Brain pericyte (primary cell): Measurements from ENCODE around the gene COL12A1.
"Not testable (repeated sequence)": the region's sequence is repeated elsewhere in the genome, so short reads cannot be mapped to it uniquely, and the experiment has no call there.

Experiments used
- DNase-seq: peaks from one replicate; pipeline ENCODE4 v3.0.0-alpha.2; 2012; ENCODE audit warnings: low read depth, low spot score

The COL12A1 gene

DNA sequence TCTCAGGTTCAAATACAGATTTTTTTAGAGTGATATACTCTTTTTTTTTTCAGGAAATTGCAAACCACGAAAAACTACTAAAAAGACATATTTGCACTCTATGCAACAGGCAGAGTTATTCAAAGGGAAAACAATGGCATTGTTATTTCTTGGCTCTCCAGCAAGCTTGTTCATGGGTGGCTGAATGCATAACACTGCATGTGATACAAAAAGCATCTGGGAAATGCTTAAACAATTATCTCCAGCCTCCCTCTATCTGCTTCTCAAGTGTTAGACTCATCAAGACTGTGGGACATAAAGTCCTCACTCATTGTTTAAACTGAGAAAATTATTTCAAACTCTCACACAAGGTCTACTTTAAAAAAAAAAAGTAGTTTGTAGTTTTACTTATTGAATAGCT is 7.3 kb upstream of the COL12A1 start:
- DNase-seq = no peak

- DNase-seq = no peak
These were observed 6.2 kb upstream of the COL12A1 start for GRCh38 chr6:75211920-75212590.

GRCh38 chr6:75210885-75211739 is 5.3 kb upstream of the COL12A1 start:
- DNase-seq = no peak

DNA sequence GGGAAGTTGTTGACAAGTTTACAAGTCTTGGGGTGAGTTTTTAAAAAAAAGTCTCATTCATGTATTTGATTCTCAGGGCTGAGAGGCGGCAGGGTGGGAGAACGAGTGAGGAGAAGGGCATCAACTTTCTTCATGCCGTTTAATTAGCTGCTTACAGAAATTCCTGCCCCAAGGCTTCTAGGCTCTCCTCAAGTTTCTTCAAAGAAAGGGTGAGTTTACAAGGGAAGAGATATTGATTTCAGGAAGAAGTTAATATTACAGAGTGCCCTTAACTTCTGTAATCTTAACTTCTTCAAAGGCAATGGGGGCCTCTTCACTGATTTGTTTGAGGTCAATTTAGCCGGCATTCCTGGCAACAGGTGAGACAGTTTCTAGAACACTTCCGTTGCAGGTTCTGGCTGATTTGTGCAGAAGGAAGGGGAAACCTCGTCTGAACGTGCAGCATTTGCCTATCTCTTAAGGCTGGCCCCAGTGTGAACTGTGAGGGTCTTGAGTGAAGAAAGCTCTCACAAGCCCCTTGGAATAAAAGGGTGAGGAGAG is 3.4 kb upstream of the COL12A1 start:
- no peak for DNase-seq

DNA sequence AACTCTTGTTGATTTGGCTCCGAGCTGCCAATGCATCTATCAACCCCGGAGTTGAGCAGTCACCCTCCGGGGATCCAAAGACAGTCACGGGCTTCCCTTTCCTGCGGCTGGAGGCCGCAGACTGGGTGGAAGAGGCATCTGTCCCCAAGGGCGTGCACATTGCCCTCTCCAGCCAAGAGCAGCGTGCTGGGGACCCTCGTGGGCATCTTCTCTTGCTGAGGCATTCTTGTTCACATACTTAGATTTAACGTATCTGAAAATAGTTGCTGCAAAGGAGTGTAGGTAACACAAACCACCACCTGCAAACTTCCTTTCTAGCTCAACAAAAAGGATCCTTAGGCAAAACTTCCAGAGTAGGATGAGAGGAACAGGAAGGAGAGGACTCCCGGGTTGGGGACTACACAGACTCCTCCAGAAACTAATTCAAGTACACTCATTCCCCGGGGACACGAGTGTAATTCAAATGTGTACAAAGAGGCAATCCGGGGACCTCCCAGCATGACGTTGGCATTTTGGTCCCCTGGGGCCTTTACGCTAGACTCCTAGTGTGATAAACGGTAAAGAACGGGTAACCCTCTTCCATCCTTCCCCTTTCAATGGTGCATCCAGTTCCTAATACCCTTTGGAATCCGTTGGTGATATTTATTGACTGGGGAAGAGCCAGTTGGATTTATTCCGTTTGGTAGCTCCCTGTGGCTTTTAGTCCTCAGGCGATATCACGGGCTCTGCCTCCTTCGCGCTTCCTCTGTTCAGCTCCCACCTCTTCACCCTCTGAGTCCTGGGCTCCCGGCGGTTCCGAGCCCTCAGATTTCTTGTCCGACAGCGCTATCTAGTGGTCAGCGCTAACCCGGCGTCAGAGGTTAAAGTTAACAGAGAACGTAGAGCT is 2.7 kb upstream of the COL12A1 start:
- no peak for DNase-seq

DNA sequence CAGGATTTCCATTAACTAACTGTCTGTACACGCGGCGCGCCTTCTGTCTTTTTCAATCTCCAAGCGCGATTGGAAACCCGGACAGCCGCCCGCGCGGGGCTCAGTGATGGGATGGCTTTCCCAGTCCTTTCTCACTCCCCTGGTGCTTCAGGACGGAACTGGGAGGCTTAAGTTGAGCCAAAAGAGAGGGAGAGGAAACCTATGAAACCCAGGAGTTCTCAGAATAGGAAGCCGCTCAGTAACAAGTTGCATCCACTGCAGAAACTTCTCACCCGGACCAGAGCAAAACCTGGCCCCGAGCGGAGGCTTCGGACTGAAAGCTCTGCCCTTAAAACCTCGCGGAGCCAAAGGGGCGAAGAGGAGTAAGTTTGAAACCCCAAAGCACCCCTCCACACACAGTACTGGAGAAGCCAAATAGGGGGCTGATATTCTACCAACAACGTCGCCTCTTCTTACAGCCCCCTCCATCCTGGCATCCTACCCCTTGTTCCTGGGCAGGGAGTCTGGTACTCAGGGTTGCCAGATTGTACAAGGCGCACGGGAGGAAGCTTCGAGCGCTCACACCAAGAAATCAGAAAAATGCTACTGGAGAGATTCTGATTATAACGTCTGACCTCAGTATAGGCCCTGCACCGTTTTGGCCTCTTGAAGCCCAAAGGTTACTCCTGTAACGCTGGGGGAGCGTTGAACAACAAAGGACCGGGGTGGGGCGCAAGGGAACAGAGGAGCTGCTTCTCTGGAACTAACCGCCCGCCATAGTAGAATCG is 906 bp upstream of the COL12A1 start:
- no peak for DNase-seq

GRCh38 chr6:75204959-75205775 is 686 bp downstream of the COL12A1 start:
- no peak for DNase-seq

GRCh38 chr6:75204217-75204958 is 1.5 kb downstream of the COL12A1 start:
- peak; percentile 61 for DNase-seq

DNA sequence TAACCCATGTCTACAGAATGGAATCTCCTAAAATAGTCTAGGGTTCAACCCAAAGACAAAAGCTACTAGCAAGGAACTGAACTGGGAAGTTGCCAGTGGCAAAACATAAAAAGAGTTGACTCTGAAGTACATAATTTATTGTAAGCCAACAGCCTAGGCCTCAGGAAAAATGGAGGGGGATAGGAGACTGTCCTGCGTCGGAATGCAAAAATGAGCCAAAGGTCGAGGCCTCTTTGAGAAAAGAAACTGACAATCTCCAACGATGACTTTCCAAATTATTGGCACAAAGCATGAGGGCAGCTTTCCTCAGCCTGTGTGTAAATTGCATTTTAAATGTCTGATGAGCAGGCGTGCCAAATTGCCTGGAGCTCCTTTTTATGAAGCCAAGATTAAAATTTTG is 2.1 kb downstream of the COL12A1 start:
- no peak for DNase-seq

GRCh38 chr6:75202676-75203131 is 3.1 kb downstream of the COL12A1 start:
- no peak for DNase-seq

GRCh38 chr6:75201901-75202672 is 3.8 kb downstream of the COL12A1 start:
- DNase-seq = no peak

GRCh38 chr6:75201021-75201420 is 4.8 kb downstream of the COL12A1 start:
- no peak for DNase-seq

- no peak for DNase-seq
These were observed 6.0 kb downstream of the COL12A1 start for GRCh38 chr6:75199889-75200288.

DNA sequence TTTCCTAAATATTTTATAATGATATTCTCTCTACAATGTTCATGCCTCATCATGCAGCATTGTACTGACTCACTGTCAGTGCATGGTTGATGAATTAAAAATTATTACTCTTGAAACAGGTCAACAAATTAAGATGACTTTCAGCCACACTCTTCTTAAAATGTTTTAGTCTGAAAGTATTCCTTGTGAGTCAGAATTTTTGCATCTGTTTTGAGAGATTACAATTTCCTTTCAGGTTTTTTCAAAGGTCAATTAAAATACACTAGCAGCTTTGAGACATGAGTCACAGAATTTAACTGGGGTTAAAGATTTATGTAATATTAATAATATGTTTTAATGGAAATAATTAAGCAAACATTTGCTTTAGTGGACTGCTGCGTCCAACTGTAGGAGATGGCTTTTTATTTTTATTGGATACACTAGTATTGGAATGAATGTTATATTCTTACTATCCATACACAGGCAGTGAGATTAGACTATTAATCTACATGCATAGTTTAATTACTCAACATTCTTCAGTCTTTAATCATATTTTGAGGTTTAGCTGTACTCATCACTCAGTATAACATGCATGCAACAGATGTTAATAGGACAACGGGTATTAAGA is 9.7 kb downstream of the COL12A1 start:
- no peak for DNase-seq

GRCh38 chr6:75188221-75188925 is 17.5 kb downstream of the COL12A1 start:
- DNase-seq = no peak

- DNase-seq = not testable (repeated sequence)
These were observed 19.3 kb downstream of the COL12A1 start for GRCh38 chr6:75186581-75186980.

DNA sequence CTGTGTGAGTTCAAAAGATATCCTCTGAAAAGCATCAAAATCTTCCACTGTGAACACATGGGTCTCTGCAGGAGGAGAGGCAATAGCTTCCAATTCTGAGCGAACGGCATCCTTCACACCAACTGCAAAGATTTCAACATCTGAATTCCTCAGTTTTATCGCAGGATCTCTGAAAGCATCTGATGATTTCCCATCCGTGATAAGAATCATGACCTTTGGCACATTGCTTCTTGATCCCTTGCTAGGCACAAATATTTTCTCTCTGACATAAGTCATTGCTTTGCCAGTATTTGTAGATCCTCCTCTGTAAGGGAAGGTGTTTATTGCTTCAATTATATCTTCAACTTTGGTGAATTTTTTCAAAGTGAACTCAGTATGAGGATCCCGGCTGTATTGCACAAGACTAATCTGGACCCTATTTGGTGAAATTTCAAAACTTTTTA is 22.7 kb downstream of the COL12A1 start:
- DNase-seq = no peak
